Fibroblast of skin of right biceps (primary cell): Measurements from ENCODE around the gene ADCY7.

Source experiments
- DNase-seq: peaks from one replicate; pipeline ENCODE4 v3.0.0-alpha.2; 2013

Gene ADCY7

DNA sequence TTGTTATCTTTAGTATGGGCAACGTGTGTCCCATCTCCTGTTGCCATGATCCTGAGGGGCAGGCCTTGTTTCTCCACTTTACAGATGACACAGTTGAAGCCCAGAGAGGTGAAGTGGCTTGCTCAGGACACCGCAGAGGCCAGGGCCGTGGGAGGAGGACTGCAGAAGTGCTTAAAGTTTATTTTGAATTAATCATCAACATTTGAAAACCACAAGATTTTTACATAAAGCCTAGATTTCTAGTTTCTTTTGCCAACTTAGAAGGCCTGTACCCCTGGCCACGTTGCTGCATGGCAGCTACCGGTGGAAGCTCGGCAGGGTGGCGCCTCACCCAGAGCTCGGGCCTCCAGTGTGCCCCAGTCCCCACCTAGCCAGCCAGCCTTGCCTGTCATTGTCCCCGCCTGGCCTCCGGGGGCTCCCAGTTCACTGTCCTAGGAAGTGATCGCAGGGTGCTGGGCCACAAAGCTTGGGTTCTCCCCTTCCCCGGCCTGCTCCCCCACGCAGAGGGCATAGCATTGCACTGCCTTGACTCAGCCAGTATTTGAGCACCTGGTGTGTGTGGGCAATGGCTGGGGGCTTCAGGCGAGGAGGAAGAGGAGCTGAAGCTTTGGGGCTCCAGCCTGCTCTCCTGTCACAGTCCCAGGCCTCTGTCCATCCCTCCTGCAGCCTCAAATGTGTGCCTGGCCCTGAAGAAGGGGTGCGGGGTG is 14.8 kb upstream of the ADCY7 start:
- peak; percentile 88 for DNase-seq

DNA sequence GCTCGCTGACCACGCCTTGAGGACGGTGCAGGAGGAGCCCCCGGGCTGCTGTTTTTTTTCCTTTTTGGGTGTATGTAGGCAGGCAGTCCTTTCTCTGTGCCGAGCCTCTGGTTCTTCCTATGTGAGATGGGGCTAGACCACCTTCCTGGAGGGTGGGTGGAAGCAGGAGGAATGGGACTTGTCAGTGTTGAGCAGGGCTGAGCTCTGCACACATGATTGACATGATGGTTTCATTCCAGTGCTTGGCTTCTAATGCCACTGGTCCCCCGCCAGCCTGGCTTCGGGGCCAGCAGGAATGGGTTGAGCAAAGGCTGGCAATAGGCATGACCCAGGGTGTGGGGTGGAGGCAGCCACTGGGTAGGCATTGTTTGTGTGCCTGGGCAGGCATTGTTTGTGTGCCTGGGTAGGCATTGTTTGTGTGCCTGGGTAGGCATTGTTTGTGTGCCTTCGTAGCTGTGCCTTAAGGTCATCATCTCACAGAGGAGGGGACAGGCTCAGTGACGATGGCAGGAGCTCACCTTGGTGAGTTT is 14.2 kb upstream of the ADCY7 start:
- DNase-seq: no peak

DNA sequence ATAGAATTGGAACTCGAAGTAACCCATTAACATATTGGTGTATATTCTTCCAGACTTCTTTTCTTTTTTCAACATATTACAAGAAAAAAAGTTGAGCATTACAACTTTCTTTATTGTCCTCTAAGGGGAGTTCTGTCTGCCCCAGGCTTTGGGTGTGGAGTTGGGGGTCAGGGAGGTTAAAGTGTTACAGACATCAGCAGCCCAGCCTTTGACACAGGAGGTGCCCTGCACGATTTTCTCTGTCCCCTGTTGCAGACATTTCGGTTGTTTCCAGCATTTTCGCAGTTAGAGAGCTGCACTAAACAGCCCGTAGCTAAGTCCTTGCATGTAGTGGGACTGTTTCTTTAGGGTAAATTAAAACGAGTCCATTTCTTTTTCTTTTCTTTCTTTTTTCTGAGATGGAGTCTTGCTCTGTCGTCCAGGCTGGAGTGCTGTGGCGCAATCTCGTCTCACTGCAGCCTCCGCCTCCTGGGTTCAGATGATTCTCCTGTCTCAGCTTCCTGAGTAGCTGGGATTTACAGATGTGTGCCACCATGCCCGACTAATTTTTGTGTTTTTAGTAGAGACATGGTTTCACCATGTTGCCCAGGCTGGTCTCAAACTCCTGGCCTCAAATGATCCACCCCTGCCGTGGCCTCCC is 13.4 kb upstream of the ADCY7 start:
- DNase-seq: no peak

DNA sequence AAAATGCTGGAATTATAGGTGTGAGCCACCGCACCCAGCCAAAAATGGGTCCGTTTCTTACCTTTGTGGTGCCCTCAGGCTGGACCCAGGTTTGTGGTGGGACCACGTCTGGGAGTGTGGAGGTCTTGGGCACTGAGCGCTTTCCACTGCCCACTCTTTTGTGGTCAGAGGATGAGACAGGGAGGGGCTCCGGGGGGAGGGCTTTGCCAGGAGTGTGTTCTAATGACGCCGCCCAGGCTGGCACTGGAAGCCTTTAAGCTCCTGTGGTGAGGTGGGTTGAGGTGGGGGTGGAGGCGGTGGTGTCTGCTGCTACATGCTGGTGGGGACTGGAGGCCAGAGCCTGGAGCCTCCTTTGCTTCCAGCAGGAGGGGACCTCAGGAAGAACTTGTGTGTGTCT is 12.8 kb upstream of the ADCY7 start:
- no peak for DNase-seq

DNA sequence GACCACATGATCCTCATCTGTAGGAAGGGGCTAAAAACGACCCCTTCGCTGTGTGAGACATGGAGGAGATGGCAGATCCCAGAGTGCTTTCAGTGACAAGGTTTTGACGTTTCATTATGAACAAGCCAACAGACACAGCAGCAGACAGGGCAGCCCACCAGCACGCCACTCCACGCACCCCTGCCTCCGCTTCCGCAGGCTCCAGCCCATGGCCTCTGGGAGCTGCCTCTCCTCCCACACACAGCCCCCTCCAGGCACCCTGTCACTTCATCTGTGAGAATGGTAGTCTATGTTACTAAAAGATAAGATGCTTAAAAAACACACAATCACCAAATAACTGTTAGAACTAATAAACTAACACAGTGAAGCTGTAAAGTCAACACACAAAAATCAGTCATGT is 12.3 kb upstream of the ADCY7 start:
- DNase-seq: no peak

DNA sequence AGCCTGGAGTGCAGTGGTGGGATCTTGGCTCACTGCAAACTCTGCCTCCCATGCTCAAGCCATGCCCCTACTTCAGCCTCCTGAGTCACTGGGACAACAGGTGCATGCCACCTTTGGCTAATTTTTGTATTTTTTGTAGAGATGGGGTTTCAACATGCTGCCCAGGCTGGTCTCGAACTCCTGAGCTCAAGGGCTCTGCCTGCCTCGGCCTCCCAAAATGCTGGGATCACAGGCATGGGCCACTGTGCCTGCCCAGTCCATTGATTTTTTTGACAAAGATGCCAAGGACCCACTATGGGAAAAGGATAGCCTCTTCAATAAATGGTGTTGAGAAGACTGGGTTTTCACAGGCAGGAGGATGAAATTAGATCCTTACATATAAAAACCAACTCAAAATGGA is 10.8 kb upstream of the ADCY7 start:
- no peak for DNase-seq

DNA sequence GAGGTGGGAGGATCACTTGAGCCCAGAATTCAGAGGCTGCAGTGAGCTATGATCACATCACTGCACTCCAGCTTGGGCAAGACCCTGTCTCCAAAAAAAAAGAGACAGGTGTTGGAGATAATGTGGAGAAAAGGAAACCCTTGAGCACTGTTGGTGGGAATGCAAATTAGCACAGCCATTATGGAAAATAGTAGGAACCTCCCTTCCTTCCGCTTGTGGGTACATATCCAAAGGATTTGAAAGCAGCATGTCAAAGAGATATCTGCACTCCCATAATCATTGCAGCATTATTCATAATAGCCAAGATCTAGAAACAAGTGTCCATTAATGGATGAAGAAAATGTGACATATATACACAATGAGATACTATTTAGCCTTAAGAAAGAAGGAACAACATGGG is 9.7 kb upstream of the ADCY7 start:
- no peak for DNase-seq

DNA sequence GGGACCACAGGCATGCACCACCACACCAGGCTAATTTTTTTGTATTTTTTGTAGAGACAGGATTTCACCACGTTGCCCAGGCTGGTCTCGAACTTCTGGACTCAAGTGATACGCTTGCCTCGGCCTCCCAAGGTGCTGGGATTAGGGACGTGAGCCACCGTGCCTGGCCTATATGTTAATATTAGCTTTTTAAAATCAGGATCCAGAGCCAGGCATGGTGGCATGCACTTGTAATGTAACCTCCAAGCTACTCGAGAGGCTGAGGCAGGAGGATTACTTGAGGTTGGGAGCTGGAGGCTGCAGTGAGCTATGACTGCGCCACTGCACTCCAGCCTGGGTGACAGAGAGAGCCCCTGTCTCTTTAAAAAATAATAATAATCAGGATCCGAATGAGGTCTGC is 8.5 kb upstream of the ADCY7 start:
- no peak for DNase-seq

DNA sequence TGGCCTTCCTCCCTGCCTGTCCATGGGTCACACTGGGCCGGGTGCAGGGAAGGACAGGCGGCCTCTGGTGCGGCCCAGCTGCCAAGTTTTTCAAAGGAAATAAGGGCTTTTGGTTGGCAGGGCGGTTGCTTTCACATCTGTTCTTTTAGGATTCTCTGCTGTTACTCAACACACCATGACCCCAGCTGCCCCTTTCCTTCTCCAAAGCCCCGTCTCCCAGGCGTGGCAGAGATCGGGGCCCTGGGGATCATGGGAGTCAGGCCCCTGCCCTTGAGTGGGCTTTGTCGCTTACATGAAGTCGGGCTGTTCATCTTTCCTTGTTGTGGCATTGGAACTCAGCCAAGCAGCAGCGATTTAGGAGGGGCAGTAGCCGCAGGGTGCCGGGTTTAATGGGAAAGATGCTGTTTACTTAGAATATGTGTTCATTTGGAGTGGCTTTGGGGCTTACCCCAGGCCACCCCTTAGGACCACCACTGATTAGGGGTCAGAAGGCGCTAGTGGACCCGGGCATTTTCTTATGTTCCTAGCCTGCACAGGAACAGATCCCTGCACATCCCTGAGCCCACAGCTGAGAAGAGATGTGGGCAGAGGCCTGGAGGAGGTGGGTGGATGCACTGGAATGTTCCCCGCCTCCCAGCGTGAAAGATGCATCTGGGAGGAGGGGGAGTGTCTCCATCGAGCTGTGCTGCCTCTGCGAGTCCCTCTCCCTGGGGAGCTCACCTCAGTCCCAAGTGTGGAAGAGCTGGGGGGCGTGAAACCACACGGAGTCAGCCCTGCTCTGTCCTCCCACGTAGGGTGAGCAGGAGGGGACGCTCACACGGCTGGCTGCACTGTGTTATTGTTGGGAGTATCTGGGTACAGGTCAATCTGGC is 6.8 kb upstream of the ADCY7 start:
- peak; percentile 46 for DNase-seq

DNA sequence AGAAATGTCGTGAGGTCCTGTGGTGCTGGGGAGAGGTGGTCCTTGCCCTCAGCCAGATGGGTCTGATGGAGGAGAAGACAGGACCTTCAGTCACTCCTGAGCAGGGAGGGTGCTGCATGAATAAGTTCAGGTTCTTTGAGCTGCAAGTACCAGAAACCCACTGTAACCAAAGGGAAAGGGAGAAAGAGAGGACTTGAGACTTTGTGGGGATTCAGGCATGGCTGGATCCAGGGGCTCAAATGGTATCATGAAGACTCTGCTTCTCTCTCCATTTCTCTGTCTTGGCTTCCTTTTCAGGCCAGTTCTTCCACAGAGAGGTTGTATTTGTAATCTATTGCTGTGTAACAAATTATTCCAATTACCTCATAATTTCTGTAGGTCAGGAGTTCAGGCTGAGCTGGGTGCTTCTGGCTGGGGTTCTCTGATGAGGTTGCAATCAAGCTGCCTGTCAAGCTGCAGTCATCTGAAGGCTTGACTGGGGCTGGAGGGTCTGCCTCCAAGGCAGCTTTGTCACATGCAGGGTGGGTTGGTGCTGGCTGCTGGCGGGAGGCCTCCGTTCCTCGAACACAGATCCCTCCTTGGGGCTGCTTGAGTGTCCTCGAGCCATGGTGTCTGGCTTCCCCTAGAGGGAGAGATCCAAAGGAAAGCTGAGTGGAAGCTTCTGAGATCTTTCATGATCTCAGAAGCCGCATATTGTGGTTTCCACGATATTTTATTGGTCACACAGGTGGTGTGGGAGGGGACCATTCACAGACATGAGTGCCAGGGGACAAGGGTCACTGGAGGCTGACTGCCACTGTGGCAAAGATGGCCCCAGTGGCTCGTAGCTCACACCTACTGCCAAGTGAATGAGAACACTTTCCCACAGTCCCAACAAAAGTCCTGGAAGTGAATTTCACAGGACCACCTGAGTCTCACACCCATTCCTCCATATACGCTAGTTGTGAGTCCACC is 5.9 kb upstream of the ADCY7 start:
- DNase-seq: no peak

DNA sequence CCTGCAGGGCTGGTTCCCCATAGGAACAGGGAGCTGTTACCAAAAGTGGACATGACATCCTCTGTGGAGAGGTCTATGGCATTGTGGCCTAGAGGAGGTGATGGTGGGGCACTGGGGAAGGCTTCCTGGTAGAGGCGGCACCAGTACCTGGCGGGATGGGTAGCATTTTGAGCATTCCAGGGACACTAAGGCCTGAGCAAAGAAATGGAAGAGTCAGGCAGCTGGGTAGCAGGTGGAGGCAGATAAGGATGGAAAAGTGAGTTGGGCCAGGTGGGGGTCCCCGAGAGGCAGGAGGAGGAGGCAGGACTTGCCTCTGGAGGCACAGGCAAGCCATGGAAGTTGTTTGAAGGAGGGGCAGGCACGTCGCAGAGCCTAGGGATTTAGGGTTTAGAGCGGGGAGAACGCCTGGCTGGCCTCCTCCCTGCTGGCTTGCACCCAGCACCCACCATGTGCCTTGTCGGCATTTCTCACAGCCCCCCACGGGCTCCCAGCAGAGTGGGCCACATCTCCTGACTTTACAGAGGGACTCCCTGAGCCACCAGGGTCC is 5.1 kb upstream of the ADCY7 start:
- DNase-seq: no peak

DNA sequence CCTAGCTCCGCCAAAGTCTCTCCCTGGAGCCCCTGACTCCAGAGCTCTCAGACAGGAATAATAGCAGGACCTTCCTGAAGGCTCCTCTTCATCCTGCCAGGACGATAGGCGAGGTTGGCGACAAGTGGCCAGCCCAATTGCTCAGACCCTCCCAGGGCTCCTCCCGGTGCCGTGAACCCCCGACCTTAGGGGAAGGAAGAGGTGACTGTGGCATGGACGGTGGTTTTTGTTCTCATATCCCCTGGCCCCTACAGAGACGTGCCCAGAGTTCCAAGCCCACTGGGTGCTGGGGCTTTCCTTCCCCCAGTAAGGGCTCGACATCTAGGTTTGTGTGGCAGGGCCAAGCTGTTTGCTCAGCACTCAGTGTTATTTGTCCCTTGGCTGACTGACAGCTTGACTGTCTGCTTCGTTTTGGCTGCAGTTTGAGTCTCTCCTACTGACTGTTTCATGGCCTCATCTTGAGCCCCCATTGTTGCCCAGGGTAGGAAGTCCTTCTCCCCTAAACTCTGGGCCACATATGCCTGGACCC is 4.6 kb upstream of the ADCY7 start:
- no peak for DNase-seq

DNA sequence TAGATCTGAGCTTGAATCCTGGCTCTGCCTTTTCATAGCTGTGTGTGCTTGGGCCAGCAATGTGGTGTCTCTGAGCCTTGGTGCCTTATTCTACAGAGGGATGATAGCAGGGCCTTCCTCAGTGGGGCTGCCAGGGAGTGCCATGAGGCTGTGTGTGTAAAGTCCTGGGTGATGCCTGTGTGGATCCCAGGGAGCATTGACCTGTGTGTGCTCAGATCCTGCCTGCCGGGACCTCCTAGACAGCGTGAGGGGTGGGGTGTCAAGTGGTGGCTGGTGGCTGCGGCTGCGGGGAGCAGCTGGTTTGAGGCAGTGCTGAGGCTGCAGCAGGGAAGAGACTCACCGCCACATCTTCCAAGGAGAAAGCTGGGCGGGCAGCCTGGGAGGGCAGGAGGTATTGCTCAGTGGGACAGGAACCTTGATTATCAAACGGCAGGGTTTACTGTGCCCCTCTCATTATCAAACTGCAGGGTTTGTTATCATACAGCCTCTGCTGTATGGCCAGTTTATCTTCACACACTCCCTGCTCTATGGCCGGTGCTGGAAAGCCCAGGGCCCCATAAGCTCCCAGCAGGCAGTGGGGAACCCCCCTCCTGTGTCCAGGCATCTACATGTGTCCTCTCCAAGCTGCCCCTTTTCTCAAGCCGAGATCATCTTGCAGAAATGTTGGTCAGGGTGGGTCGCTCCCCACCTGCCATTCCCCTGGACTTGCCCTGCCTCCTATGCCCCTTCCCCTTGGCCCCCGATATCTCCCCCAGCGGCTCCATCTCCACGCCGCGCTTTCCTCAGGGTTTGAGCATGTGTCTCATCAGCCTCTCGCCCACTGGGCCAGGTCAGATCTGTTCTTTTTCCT is 3.1 kb upstream of the ADCY7 start:
- no peak for DNase-seq

DNA sequence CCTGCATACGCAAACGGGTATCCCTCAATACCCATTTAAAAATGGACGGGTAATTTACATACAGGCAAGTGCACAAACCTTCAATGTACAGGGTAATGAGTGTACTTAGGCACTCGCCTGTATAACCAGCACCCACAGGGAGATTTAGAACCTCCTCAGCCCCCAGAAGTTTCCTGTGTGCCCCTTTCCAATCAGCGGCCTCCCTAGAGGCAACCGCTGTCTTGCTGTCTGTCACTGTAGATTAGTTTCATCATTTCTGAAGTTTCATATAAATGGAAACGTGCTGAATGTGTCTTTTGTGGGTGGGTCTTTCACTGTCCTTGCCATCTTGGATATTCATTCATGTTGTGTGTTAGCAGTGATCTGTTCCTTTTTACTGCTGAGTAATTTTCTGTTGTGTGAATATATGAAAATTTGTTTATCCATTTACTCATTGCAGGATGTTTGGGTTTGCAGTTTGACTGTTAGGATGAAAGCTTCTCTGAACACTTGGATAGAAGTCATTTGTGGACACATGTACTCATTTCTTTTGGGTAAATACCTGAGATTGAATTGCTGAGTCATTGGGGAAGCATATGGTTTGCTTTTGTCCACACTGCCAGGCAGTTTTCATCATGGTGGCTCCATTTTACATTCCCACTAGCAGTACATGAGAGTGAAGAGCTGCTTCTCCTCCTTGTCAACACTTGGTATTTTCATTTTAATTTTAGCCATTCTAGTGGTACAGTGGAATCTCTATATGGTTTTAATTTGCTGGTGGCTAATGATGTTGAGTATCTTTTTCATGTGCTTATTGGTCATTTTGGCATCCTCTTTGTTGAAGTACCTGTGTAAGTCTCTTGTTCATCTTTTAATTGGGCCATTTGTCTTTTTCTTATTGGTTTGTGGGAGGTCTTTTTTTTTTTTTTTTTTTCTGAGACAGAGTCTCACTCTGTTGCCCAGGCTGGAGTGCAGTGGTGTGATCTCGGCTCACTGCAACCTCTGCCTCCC is 2.1 kb upstream of the ADCY7 start:
- DNase-seq: peak; percentile 58

DNA sequence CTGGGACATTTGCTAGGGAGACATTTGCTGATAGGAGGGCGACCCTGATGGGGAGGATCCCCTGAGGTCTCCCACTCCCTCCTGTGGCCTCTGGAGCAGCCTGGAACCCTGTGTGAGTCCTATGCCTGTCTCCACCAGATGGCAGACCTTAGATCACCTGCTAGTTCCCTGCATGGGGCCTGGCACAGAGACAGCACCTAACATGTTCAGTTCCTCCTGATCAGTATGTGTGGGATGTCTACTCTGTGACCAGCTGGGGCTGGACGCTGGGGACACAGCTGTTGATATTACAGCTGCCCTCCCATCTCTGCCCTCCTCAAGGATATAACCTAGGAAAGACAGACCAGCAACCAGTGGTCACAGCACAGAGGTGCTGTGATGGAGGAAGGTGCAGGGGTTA is 1.1 kb upstream of the ADCY7 start:
- no peak for DNase-seq

DNA sequence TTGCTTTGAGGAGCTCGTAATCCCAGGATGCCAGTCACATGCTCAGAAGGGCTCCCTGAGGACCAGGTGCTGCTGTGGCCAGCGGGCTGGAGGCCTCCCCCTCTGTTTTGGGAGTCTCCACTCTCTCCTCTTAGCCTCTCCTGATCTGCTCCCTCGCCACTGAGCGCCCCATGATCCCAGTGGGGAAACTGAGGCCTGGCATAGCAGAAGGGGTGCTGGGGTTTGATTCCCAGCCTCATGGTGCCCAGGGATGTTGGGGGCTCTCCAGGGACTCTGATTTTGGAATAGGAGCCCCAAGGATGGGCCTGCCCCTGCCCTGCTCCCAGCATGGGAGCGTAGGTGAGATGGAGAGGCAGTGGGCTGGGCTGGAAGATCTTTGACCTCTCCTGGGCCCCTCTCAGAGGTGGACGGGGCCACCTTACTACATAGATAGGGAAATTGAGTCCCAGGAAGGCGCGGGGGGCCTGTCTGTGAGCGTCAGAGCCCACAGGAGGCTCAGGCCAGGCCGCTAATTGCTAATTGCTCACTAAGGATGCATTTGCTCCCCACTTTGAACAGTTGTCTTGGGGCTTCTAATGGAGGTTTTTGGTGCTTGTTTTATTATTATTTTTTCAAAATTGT is 525 bp upstream of the ADCY7 start:
- no peak for DNase-seq

DNA sequence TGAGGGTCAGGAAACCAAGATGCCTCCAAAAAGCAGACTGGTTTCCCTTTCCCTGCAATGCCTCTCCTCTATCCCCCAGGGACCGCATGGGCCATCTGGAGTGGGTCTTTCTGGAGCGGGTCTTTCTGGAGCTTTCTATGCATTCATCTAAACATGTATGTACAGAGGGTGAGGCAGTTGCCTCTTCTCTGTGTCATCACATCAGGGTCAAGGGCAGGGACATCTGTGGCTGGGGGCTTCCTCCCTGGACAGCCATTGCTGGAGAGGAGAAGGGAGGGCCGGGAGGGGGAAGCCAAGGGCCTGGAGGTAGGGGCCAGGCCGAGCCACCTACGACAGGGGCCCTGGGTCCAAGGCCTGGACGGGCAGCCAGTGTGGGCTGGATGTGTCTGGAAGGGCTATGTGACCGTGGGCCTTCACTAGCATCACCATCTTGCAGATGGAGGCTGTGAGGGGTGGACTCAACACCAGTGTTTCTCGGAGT is 840 bp downstream of the ADCY7 start:
- DNase-seq: no peak

DNA sequence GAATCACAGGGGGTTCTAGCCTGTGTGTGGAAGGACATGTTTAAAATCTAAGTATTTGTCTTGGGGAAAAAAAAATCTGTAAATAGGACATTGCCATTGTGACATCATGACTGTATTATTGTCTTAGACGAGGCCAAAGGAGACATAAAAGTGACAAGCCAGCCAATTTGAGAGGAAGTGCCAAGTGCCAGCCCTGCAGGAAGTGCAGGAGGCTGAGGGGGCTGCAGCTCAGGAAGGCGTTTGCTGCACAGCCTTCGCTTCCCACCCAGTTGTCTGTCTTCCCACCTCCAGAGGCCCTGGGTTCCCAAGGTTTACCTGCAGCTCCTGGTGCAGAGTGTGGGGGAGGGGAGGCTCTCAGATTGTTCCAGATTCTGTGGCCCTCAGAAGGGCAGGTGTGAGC is 1.3 kb downstream of the ADCY7 start:
- DNase-seq: no peak

DNA sequence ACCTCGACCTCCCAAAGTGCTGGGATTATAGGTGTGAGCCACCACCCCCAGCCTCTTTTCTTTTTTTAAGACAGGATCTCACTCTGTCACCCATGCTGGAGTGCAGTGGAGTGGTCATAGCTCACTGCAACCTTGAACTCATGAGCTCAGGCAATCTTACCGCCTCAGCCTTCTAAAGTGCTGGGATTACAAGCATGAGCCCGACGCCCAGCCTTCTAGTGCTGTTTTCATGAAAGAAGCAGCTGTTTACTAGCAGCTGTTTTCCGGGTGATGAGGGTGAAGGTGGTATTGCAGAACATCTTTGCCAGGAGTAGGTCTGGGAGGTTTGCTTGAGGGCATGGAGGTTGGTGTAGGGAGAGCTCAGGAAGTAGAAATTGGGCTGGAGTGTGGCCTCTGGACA is 2.0 kb downstream of the ADCY7 start:
- no peak for DNase-seq
